DND-41 (cell line): Measurements from ENCODE around the gene ANKRD12.
"Not testable (repeated sequence)": the region's sequence is repeated elsewhere in the genome, so short reads cannot be mapped to it uniquely, and the experiment has no call there.

Experiments used
- ATAC-seq: fragments of 200-7000 bp; cut with Tn5 transposase; 3 replicates; pipeline ENCODE4 v1.9.1; 2021; ENCODE audit warnings: low read depth; ENCODE audit not compliant: insufficient read depth
- DNase-seq: peaks from one replicate; pipeline ENCODE4 v3.0.0-alpha.2; 2020
- H2AFZ ChIP-seq: 2 replicates; pipeline ENCODE4 v1.6.0; 2012; ENCODE audit warnings: low read depth, low read length
- H3K27ac ChIP-seq: 2 replicates; pipeline ENCODE4 v1.5.1; 2012; ENCODE audit warnings: low read length, inconsistent platforms
- H3K27me3 ChIP-seq: fragments of 200-600 bp; sonication (generic); 2 replicates; pipeline ENCODE4 v1.6.0; 2012; ENCODE audit warnings: low read length, mild to moderate bottlenecking, inconsistent platforms; ENCODE audit not compliant: insufficient read depth, poor library complexity
- H3K36me3 ChIP-seq: 2 replicates; pipeline ENCODE4 v1.5.1; 2012; ENCODE audit warnings: low read length, inconsistent platforms; ENCODE audit not compliant: insufficient read depth
- H3K4me1 ChIP-seq: 2 replicates; pipeline ENCODE4 v1.5.1; 2012; ENCODE audit warnings: mild to moderate bottlenecking, low read length; ENCODE audit not compliant: insufficient read depth
- H3K4me2 ChIP-seq: 2 replicates; pipeline ENCODE4 v1.6.0; 2012; ENCODE audit warnings: mild to moderate bottlenecking, moderate library complexity, low read length, inconsistent platforms; ENCODE audit not compliant: insufficient read depth
- H3K4me3 ChIP-seq, 2 experiments: fragments of 200-600 bp in 1 of 2; shearing (Covaris generic) in 1 of 2; 2 replicates each; pipeline ENCODE4 v1.5.1; 2012 to 2016; ENCODE audit warnings: inconsistent platforms in 2 of 2, low read length in 2 of 2, mild to moderate bottlenecking in 2 of 2, low read depth in 1 of 2, moderate library complexity in 1 of 2
- H3K79me2 ChIP-seq: 2 replicates; pipeline ENCODE4 v1.6.0; 2012; ENCODE audit warnings: low read length, inconsistent platforms; ENCODE audit not compliant: insufficient read depth
- H3K9ac ChIP-seq: 2 replicates; pipeline ENCODE4 v1.6.0; 2012; ENCODE audit warnings: low read depth, mild to moderate bottlenecking, inconsistent platforms, low read length, moderate library complexity
- H3K9me3 ChIP-seq: 2 replicates; pipeline ENCODE4 v1.5.1; 2012; ENCODE audit warnings: low read length, moderate library complexity, mild to moderate bottlenecking, inconsistent platforms; ENCODE audit not compliant: insufficient read depth, severe bottlenecking
- H4K20me1 ChIP-seq: 2 replicates; pipeline ENCODE4 v1.6.0; 2012; ENCODE audit warnings: low read length; ENCODE audit not compliant: insufficient read depth
- EZH2 ChIP-seq: IDR thresholded peaks from 3 replicates; pipeline ENCODE4 v1.6.1; 2012; ENCODE audit warnings: borderline replicate concordance, low read depth, mild to moderate bottlenecking, moderate library complexity, low read length, inconsistent platforms; ENCODE audit not compliant: severe bottlenecking
- TF ChIP-seq, protein P1 (sequence below): IDR thresholded peaks from 2 replicates; pipeline ENCODE4 v1.5.1; 2012; ENCODE audit warnings: borderline replicate concordance, low read length, moderate library complexity, mild to moderate bottlenecking; ENCODE audit not compliant: poor library complexity, severe bottlenecking; ENCODE audit errors: extremely low read depth

ANKRD12 gene

DNA sequence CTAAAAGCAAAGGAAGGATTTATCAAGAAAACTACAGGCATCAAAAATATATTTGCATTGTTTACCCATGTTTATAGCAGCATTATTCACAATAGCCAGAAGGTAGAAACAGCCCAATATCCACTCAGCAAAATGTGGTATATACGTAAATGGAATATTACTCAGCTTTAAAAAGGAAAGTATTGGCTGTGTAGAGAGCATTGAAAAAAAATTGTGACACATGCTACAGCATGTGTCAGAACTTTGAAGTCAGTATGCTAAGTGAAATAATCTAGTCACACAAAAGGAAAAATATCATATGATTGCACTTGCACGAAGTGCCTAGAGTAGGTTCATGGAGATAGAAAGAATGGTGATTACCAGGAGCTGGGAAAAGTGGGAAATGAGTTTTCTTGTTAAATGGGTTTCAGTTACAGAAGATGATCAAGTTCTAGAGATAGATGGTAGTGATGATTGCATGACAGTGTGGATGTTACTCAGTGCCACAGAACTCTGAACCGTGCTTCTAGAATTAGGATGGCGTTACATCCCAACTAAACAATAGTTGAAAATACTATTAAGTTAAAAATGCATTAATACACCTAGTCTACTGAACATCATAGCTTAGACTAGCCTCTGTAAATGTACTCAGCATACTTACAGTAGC, 20.1 kb downstream of the ANKRD12 start:
- Histone ChIP-seq H3K9me3 (no peaks in the 10 kb centered on the region), H3K4me1 (no peaks in the 10 kb centered on the region), H4K20me1 (peaks cover 15% of the 10 kb centered on the region; the same call in 1 of the 2 replicates), H3K4me2 (no peak overlapping the region), H3K36me3 (no peaks in the 10 kb centered on the region), H3K27me3 (no peaks in the 10 kb centered on the region), H3K79me2 (peaks cover 84% of the 10 kb centered on the region), H2AFZ (no peak overlapping the region), H3K4me3 (no peak overlapping the region), H3K27ac (no peak overlapping the region), H3K9ac (no peak overlapping the region)
- DNase-seq: no peak
- no peak for ATAC-seq
- no peak for TF ChIP-seq EZH2

DNA sequence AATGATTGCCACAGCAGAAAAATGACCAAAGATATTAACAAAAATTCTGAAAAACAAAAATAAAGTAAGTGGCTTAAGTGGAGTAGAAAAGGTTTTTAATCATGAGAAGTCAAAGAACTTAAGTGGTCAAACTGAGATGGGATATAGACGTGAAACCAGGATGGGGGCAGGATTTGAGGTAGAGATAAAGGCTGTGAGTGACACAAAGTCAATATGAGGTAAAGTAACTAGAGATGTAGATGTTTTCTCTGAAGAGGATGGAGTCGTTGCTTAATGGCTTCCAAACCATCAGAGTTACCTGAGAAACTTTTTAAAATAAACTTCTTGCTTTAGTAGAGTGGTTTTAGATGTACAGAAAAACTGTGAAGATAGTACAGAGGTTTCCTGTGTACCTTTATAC, 21.2 kb downstream of the ANKRD12 start:
- Histone ChIP-seq H3K27ac (no peak overlapping the region), H3K4me1 (no peaks in the 10 kb centered on the region), H4K20me1 (peaks cover 15% of the 10 kb centered on the region; the same call in 1 of the 2 replicates), H3K4me2 (no peak overlapping the region), H3K9ac (no peak overlapping the region), H3K4me3 (no peak overlapping the region), H3K27me3 (no peaks in the 10 kb centered on the region), H3K9me3 (no peaks in the 10 kb centered on the region), H3K36me3 (no peaks in the 10 kb centered on the region), H2AFZ (no peak overlapping the region), H3K79me2 (peaks cover 85% of the 10 kb centered on the region)
- ATAC-seq (no peak), DNase-seq (no peak)
- no peak for TF ChIP-seq EZH2
- TF ChIP-seq, protein P1, sequence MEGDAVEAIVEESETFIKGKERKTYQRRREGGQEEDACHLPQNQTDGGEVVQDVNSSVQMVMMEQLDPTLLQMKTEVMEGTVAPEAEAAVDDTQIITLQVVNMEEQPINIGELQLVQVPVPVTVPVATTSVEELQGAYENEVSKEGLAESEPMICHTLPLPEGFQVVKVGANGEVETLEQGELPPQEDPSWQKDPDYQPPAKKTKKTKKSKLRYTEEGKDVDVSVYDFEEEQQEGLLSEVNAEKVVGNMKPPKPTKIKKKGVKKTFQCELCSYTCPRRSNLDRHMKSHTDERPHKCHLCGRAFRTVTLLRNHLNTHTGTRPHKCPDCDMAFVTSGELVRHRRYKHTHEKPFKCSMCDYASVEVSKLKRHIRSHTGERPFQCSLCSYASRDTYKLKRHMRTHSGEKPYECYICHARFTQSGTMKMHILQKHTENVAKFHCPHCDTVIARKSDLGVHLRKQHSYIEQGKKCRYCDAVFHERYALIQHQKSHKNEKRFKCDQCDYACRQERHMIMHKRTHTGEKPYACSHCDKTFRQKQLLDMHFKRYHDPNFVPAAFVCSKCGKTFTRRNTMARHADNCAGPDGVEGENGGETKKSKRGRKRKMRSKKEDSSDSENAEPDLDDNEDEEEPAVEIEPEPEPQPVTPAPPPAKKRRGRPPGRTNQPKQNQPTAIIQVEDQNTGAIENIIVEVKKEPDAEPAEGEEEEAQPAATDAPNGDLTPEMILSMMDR: no peak

DNA sequence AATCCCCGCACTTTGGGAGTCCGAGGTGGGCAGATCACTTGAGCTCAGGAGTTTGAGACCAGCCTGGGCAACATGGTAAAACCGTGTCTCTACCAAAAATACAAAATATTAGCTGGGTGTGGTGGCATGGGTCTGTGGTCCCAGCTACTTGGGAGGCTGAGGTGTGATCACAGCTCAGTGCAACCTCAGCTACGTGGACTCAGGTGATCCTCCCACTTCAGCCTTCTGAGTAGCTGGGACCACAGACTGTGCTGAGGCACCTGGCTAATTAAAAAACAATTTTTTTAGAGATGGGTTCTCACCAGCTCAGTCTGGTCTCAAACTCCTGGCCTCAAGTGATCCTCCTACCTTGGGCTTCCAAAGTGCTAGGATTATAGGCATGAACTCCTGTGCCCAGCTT, 23.4 kb downstream of the ANKRD12 start:
- Histone ChIP-seq H3K4me2 (no peak overlapping the region), H3K4me3 (no peak overlapping the region), H3K9me3 (peaks cover 10% of the 10 kb centered on the region), H3K27ac (no peak overlapping the region), H4K20me1 (peaks cover 10% of the 10 kb centered on the region; the same call in 1 of the 2 replicates), H2AFZ (no peak overlapping the region), H3K36me3 (no peaks in the 10 kb centered on the region), H3K27me3 (no peaks in the 10 kb centered on the region), H3K79me2 (peaks cover 83% of the 10 kb centered on the region), H3K9ac (no peak overlapping the region), H3K4me1 (no peaks in the 10 kb centered on the region)
- ATAC-seq: no peak; the same call in 2 of the 3 replicates
- no peak for TF ChIP-seq EZH2
- TF ChIP-seq, protein P1: no peak
- no peak for DNase-seq

GRCh38 chr18:9162663-9163062, 26.1 kb downstream of the ANKRD12 start:
- not testable (repeated sequence) for H3K9ac ChIP-seq, ATAC-seq, H3K27me3 ChIP-seq, DNase-seq, H3K27ac ChIP-seq, H3K36me3 ChIP-seq, H3K4me2 ChIP-seq, H3K4me3 ChIP-seq, H3K9me3 ChIP-seq, H2AFZ ChIP-seq, H3K4me1 ChIP-seq, H4K20me1 ChIP-seq
- peaks cover 65% of the 10 kb centered on the region for H3K79me2 ChIP-seq

DNA sequence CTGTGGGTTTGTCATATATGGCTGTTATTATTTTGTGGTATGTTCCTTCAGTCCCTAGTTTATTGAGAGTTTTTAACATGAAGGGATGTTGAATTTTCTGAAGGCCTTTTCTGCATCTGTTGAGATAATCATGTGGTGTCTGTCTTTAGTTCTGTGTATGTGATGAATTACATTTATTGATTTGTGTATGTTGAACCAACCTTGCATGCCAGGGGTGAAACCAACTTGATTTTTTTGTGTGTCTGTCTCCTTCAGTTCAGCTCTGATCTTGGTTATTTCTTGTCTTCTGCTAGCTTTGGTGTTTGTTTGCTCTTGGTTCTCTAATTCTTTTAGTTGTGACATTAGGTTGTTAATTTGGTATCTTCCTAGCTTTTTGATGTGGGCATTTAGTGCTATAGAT, 27.6 kb downstream of the ANKRD12 start:
- H3K79me2 ChIP-seq: peaks cover 51% of the 10 kb centered on the region
- not testable (repeated sequence) for ATAC-seq, H3K36me3 ChIP-seq, H3K4me1 ChIP-seq, H4K20me1 ChIP-seq, DNase-seq, H3K27me3 ChIP-seq, H3K4me2 ChIP-seq, H3K9ac ChIP-seq, H3K4me3 ChIP-seq, H3K9me3 ChIP-seq, H3K27ac ChIP-seq, H2AFZ ChIP-seq

DNA sequence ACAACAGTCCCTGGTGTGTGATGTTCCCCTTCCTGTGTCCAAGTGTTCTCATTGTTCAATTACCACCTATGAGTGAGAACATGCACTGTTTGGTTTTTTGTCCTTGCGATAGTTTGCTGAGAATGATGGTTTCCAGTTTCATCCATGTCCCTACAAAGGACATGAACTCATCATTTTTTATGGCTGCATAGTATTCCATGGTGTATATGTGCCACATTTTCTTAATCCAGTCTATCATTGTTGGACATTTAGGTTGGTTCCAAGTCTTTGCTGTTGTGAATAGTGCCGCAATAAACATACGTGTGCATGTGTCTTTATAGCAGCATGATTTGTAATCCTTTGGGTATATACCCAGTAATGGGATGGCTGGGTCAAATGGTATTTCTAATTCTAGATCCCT, 29.3 kb downstream of the ANKRD12 start:
- not testable (repeated sequence) for H3K27ac ChIP-seq, H3K9me3 ChIP-seq, DNase-seq, H2AFZ ChIP-seq, ATAC-seq, H3K27me3 ChIP-seq, H3K4me2 ChIP-seq, H3K9ac ChIP-seq, H4K20me1 ChIP-seq, H3K4me3 ChIP-seq, H3K4me1 ChIP-seq, H3K36me3 ChIP-seq
- H3K79me2 ChIP-seq: peaks cover 40% of the 10 kb centered on the region
